BLaER1 (cell line): ENCODE data around the gene TTC23L.

Source experiments
- H3K27ac ChIP-seq: shearing (Covaris generic); formaldehyde crosslinking; 2 replicates; pipeline ENCODE4 v1.8.1; 2022
- H3K27me3 ChIP-seq: shearing (Covaris generic); formaldehyde crosslinking; 2 replicates; pipeline ENCODE4 v1.8.1; 2022
- H3K36me3 ChIP-seq: shearing (Covaris generic); formaldehyde crosslinking; 2 replicates; pipeline ENCODE4 v1.8.1; 2022
- H3K4me1 ChIP-seq: shearing (Covaris generic); formaldehyde crosslinking; 2 replicates; pipeline ENCODE4 v1.8.1; 2022
- H3K4me2 ChIP-seq: shearing (Covaris generic); formaldehyde crosslinking; 2 replicates; pipeline ENCODE4 v1.8.1; 2022
- H3K4me3 ChIP-seq: shearing (Covaris generic); formaldehyde crosslinking; 2 replicates; pipeline ENCODE4 v1.8.1; 2022
- H3K9ac ChIP-seq: shearing (Covaris generic); formaldehyde crosslinking; 2 replicates; pipeline ENCODE4 v1.8.1; 2022
- H3K9me3 ChIP-seq: shearing (Covaris generic); formaldehyde crosslinking; 2 replicates; pipeline ENCODE4 v1.8.1; 2022
- H4K20me1 ChIP-seq: shearing (Covaris generic); formaldehyde crosslinking; 2 replicates; pipeline ENCODE4 v1.8.1; 2022
- Cebpa-rat ChIP-seq: shearing (Covaris generic); IDR thresholded peaks from 2 replicates; pipeline ENCODE4 v1.8.1; 2022

TTC23L gene

DNA sequence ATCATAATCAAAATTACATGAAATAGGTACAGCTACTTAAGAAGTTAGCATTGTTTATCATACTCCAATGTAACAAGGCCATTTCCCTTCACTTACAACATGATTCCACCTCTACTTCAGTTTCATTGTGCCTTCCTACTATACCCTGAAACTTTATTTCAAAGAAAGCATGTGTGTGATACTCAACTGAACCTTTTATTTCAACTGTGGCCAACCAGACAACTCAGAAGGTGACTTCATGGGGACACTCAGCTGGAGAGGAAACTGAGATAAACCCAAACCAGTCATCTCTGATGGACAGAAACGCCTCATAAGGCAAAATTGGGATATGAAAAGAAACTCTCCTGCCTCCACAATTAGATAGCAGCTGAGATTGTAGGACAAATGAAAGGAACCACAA is 5.9 kb upstream of the TTC23L start:
- no peak for TF ChIP-seq Cebpa-rat
- H3K4me3 ChIP-seq, result no peak overlapping the region
- no peak overlapping the region for H3K27ac ChIP-seq
- peaks cover 32% of the 10 kb centered on the region for H3K36me3 ChIP-seq
- no peaks in the 10 kb centered on the region for H3K9me3 ChIP-seq
- H3K27me3 ChIP-seq, result no peaks in the 10 kb centered on the region
- no peak overlapping the region for H3K4me2 ChIP-seq
- H4K20me1 ChIP-seq, result no peaks in the 10 kb centered on the region
- H3K9ac ChIP-seq, result no peak overlapping the region
- no peaks in the 10 kb centered on the region for H3K4me1 ChIP-seq

- no peak overlapping the region for H3K27ac ChIP-seq
Observed at GRCh38 chr5:34833976-34834793, 4.8 kb upstream of the TTC23L start.

DNA sequence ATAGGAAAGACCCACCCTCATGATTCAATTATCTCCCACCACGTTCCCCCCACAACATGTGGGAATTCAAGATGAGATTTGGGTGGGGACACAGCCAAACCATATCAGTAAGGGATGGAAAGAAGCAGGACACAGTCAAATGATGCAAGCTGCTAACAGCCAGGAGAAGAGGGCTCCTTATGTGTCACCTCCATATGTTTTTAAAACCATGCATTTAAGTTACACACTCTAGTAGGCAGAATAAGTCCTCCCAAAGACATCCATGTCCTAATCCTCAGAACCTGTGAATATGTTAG is 4.2 kb upstream of the TTC23L start:
- Histone ChIP-seq H3K9ac (no peak overlapping the region), H3K9me3 (no peaks in the 10 kb centered on the region), H4K20me1 (no peaks in the 10 kb centered on the region), H3K4me1 (peaks cover 11% of the 10 kb centered on the region), H3K4me3 (no peak overlapping the region), H3K27ac (no peak overlapping the region), H3K4me2 (no peak overlapping the region), H3K36me3 (peaks cover 19% of the 10 kb centered on the region), H3K27me3 (no peaks in the 10 kb centered on the region)
- no peak for TF ChIP-seq Cebpa-rat

More at GRCh38 chr5:34833976-34834793, 4.8 kb upstream of the TTC23L start:
- H3K4me2 ChIP-seq, result no peak overlapping the region
- H3K9me3 ChIP-seq, result no peaks in the 10 kb centered on the region
- peaks cover 25% of the 10 kb centered on the region for H3K36me3 ChIP-seq
- no peak for TF ChIP-seq Cebpa-rat
- no peaks in the 10 kb centered on the region for H4K20me1 ChIP-seq
- peaks cover 6% of the 10 kb centered on the region; the same call in 1 of the 2 replicates for H3K4me1 ChIP-seq
- no peaks in the 10 kb centered on the region for H3K27me3 ChIP-seq
- H3K9ac ChIP-seq, result no peak overlapping the region
- no peak overlapping the region for H3K4me3 ChIP-seq

GRCh38 chr5:34835664-34836063 is 3.3 kb upstream of the TTC23L start:
- no peak overlapping the region for H3K27ac ChIP-seq
- H3K27me3 ChIP-seq, result no peaks in the 10 kb centered on the region
- H4K20me1 ChIP-seq, result no peaks in the 10 kb centered on the region
- no peak overlapping the region for H3K4me3 ChIP-seq
- no peak overlapping the region for H3K4me2 ChIP-seq
- TF ChIP-seq Cebpa-rat, result no peak
- no peaks in the 10 kb centered on the region for H3K9me3 ChIP-seq
- no peak overlapping the region for H3K9ac ChIP-seq
- peaks cover 14% of the 10 kb centered on the region for H3K4me1 ChIP-seq
- H3K36me3 ChIP-seq, result peaks cover 10% of the 10 kb centered on the region

- H3K27ac ChIP-seq, result no peak overlapping the region
- H3K9ac ChIP-seq, result no peak overlapping the region
- H3K36me3 ChIP-seq, result no peaks in the 10 kb centered on the region
- H3K4me1 ChIP-seq, result peaks cover 14% of the 10 kb centered on the region
- H3K9me3 ChIP-seq, result no peaks in the 10 kb centered on the region
- H3K4me3 ChIP-seq, result no peak overlapping the region
- no peak for TF ChIP-seq Cebpa-rat
- no peak overlapping the region for H3K4me2 ChIP-seq
- H3K27me3 ChIP-seq, result no peaks in the 10 kb centered on the region
- H4K20me1 ChIP-seq, result no peaks in the 10 kb centered on the region
Observed at GRCh38 chr5:34841816-34842215, 2.9 kb downstream of the TTC23L start.

DNA sequence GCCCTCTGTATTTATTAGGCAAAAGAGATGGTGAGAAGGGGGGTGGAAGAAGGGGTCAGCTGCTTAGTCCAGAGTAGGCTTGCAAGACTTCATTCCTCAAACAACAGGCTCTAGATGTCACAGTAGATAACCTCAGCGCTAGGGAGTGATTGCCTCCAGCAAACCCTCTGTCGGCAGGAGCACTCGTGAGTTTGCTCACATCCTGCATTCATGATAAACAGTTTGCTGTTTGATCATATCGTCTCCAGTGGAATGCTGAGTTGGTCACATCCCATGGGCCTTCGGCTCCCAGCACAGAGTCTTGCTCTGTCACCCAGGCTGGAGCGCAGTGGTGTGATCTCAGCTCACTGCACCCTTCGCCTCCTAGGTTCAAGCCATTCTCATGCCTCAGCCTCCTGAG is 3.6 kb downstream of the TTC23L start:
- TF ChIP-seq Cebpa-rat, result no peak
- Histone ChIP-seq H3K9ac (no peak overlapping the region), H4K20me1 (no peaks in the 10 kb centered on the region), H3K36me3 (no peaks in the 10 kb centered on the region), H3K9me3 (no peaks in the 10 kb centered on the region), H3K27ac (no peak overlapping the region), H3K4me3 (no peak overlapping the region), H3K4me1 (peaks cover 14% of the 10 kb centered on the region), H3K27me3 (no peaks in the 10 kb centered on the region), H3K4me2 (no peak overlapping the region)

- Histone ChIP-seq H3K4me1 (peaks cover 14% of the 10 kb centered on the region), H3K9ac (no peak overlapping the region), H3K9me3 (no peaks in the 10 kb centered on the region), H3K27me3 (no peaks in the 10 kb centered on the region), H4K20me1 (no peaks in the 10 kb centered on the region), H3K4me3 (no peak overlapping the region), H3K27ac (no peak overlapping the region), H3K4me2 (no peak overlapping the region), H3K36me3 (no peaks in the 10 kb centered on the region)
- no peak for TF ChIP-seq Cebpa-rat
Observed at GRCh38 chr5:34843497-34843896, 4.5 kb downstream of the TTC23L start.

GRCh38 chr5:34844106-34844505 is 5.1 kb downstream of the TTC23L start:
- Histone ChIP-seq H3K36me3 (no peaks in the 10 kb centered on the region), H3K4me1 (peaks cover 9% of the 10 kb centered on the region), H3K9me3 (no peaks in the 10 kb centered on the region), H3K27me3 (no peaks in the 10 kb centered on the region), H4K20me1 (no peaks in the 10 kb centered on the region), H3K4me3 (no peak overlapping the region), H3K4me2 (no peak overlapping the region), H3K9ac (no peak overlapping the region), H3K27ac (no peak overlapping the region)
- TF ChIP-seq Cebpa-rat, result no peak

GRCh38 chr5:34844999-34845398 is 6.0 kb downstream of the TTC23L start:
- no peak for TF ChIP-seq Cebpa-rat

GRCh38 chr5:34847056-34847455 is 8.1 kb downstream of the TTC23L start:
- TF ChIP-seq Cebpa-rat, result no peak
- Histone ChIP-seq H3K4me1 (no peaks in the 10 kb centered on the region), H3K4me3 (no peak overlapping the region), H3K36me3 (no peaks in the 10 kb centered on the region), H3K4me2 (no peak overlapping the region), H3K9me3 (no peaks in the 10 kb centered on the region), H3K27ac (no peak overlapping the region), H3K27me3 (no peaks in the 10 kb centered on the region), H4K20me1 (no peaks in the 10 kb centered on the region), H3K9ac (no peak overlapping the region)

More at GRCh38 chr5:34844999-34845398, 6.0 kb downstream of the TTC23L start:
- H3K27me3 ChIP-seq, result no peaks in the 10 kb centered on the region
- H3K4me1 ChIP-seq, result no peaks in the 10 kb centered on the region
- no peak overlapping the region for H3K4me2 ChIP-seq
- no peaks in the 10 kb centered on the region for H4K20me1 ChIP-seq
- no peaks in the 10 kb centered on the region for H3K36me3 ChIP-seq
- no peak overlapping the region for H3K4me3 ChIP-seq
- H3K27ac ChIP-seq, result no peak overlapping the region
- H3K9ac ChIP-seq, result no peak overlapping the region
- H3K9me3 ChIP-seq, result no peaks in the 10 kb centered on the region
